ENCODE measurements around the gene LDLRAD3. TPM values are rescaled to one million over a fixed set of nuclear protein-coding genes. Genes with fewer than 3 reads are reported as not detected.

Gene LDLRAD3
- total and polyA plus RNA-seq, 4 experiments from 2014 or later, result not detected

DNA sequence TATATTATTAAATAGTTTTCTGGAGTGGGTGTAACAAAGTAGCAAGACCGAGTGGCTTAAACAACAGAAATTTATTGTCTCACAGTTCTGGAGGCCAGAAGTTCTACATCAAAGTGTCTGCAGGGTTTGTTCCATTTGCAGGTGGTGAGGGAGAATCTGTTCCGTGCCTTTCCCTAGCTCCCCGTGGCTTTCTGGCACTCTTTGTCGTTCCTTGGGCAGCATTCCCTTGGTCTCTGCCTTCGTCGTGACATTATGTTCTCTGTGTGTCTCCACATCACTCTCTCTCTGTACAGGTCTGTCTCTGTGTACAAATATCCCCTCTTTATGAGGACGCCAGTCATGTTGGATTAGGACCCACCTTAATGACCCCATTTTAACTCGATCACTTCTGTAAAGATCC lies 38.2 kb downstream of the LDLRAD3 start:
- H3K27me3 ChIP-seq (ENCODE audit: insufficient read depth, low read length), result no peaks in the 10 kb centered on the region
- ChIA-PET POLR2A (ENCODE audit: partially characterized antibody) (no interaction called here), CTCF (ENCODE audit: partially characterized antibody) (no interaction called here)
- DNase-seq, result no peak
- Mint-ChIP-seq H3K27ac (no peak overlapping the region), H3K27me3 (no peaks in the 10 kb centered on the region), H3K4me3 (no peak overlapping the region), H3K36me3 (no peaks in the 10 kb centered on the region), H3K9me3 (peaks cover 0 to 4% (median 0%) of the 10 kb centered on the region in 8 donors), H3K4me1 (no peaks in the 10 kb centered on the region)
- intact Hi-C loops (cut with micrococcal nuclease), result no loop called here
- no peak overlapping the region for H3K27ac ChIP-seq (ENCODE audit: low read depth, low read length)
- no peaks in the 10 kb centered on the region for H3K9me3 ChIP-seq (ENCODE audit: control insufficient read depth in 1 of 2, low read length in 2 of 2)
- H3K4me3 ChIP-seq (ENCODE audit: low read length in 2 of 2), result no peak overlapping the region
- H3K4me1 ChIP-seq (ENCODE audit: insufficient read depth, low read length), result no peaks in the 10 kb centered on the region
- H3K36me3 ChIP-seq (ENCODE audit: insufficient read depth, low read length), result no peaks in the 10 kb centered on the region

DNA sequence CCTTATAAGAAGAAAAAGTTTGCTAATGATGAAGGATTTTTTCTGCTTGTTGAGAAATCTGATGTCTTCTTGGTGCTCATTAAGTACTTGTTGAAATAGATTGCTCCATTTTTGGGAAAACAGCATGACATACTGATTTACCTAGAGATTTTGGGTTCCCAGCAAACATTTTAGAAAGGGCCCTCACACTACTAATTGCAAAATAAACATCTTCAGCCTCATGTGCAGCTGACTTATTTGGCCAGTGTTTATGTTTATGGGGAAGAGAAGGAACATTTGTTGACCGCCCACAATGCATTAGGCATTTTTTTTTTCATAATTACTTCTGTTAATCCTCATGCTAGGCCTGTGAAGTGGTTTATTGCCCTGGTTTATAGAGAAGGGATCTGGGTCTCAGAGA lies 40.1 kb downstream of the LDLRAD3 start:
- H3K36me3 Mint-ChIP-seq, result no peaks in the 10 kb centered on the region
- Histone ChIP-seq H3K27me3 (ENCODE audit: insufficient read depth, low read length) (no peaks in the 10 kb centered on the region), H3K36me3 (ENCODE audit: insufficient read depth, low read length) (no peaks in the 10 kb centered on the region), H3K27ac (ENCODE audit: low read depth, low read length) (no peak overlapping the region), H3K4me3 (ENCODE audit: low read length in 2 of 2) (no peak overlapping the region), H3K9me3 (ENCODE audit: control insufficient read depth in 1 of 2, low read length in 2 of 2) (no peaks in the 10 kb centered on the region), H3K4me1 (ENCODE audit: insufficient read depth, low read length) (no peaks in the 10 kb centered on the region)
- DNase-seq, result no peak
- ChIA-PET POLR2A (ENCODE audit: partially characterized antibody) (no interaction called here), CTCF (ENCODE audit: partially characterized antibody) (no interaction called here)
- no peak overlapping the region for H3K4me3 Mint-ChIP-seq
- intact Hi-C loops (cut with micrococcal nuclease), result no loop called here
- no peaks in the 10 kb centered on the region for H3K27me3 Mint-ChIP-seq
- H3K9me3 Mint-ChIP-seq, result peaks cover 0 to 4% (median 0%) of the 10 kb centered on the region in 8 donors
- H3K27ac Mint-ChIP-seq, result no peak overlapping the region
- no peaks in the 10 kb centered on the region for H3K4me1 Mint-ChIP-seq

DNA sequence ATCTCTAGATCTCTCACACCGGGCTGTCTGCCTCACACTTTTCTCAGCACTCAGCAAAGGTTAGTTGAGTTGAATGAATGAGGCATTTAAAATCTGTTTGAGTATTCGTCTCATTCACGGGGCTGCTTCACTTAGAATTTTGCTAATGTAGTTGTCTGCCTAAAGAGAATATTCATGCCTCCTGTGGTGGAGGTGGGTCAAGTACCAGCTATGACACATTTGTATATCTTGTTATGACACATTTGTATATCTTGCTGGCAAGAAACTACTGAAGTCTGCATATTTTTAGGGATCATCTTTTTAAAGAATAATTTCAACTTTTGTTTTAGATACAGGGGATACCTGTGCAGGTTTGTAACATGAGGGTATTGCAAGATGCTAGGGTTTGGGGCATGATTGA lies 43.1 kb downstream of the LDLRAD3 start:
- Mint-ChIP-seq H3K4me3 (no peak overlapping the region), H3K27me3 (peaks cover 2 to 3% of the 10 kb centered on the region in 2 donors), H3K4me1 (no peaks in the 10 kb centered on the region), H3K27ac (no peak overlapping the region), H3K9me3 (peaks cover 0 to 4% (median 0%) of the 10 kb centered on the region in 8 donors), H3K36me3 (no peaks in the 10 kb centered on the region)
- intact Hi-C loops (cut with micrococcal nuclease), result no loop called here
- no peak for DNase-seq
- Histone ChIP-seq H3K4me1 (ENCODE audit: insufficient read depth, low read length) (no peaks in the 10 kb centered on the region), H3K27me3 (ENCODE audit: insufficient read depth, low read length) (no peaks in the 10 kb centered on the region), H3K36me3 (ENCODE audit: insufficient read depth, low read length) (no peaks in the 10 kb centered on the region), H3K27ac (ENCODE audit: low read depth, low read length) (no peak overlapping the region), H3K9me3 (ENCODE audit: control insufficient read depth in 1 of 2, low read length in 2 of 2) (no peaks in the 10 kb centered on the region), H3K4me3 (ENCODE audit: low read length in 2 of 2) (no peak overlapping the region)
- POLR2A ChIA-PET (ENCODE audit: partially characterized antibody), result no interaction called here
- CTCF ChIA-PET (ENCODE audit: partially characterized antibody), result no interaction called here

DNA sequence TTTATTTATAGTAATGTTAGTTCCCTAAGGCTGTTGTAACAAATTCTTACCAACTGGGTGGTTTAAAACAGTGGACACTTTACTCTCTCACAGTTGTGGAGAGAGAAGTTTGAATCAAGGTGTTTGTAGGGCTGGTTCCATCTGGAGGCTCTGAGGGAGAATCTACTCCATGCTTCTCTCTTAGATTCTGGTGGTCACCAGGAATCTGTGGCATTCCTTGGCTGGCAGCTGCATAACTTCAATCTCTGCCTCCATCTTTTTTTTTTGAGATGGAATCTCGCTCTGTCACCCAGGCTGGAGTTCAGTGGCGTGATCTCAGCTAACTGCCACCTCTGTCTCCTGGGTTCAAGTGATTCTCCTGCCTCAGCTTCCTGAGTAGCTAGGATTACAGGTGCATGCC lies 46.3 kb downstream of the LDLRAD3 start:
- Mint-ChIP-seq H3K4me3 (no peak overlapping the region), H3K36me3 (no peaks in the 10 kb centered on the region), H3K27me3 (peaks cover 8 to 9% of the 10 kb centered on the region in 2 donors), H3K27ac (no peak overlapping the region), H3K4me1 (no peaks in the 10 kb centered on the region), H3K9me3 (peaks cover 0 to 2% (median 0%) of the 10 kb centered on the region in 8 donors)
- no peak overlapping the region for H3K27ac ChIP-seq (ENCODE audit: low read depth, low read length)
- no peak overlapping the region for H3K4me3 ChIP-seq (ENCODE audit: low read length in 2 of 2)
- intact Hi-C loops (cut with micrococcal nuclease), result no loop called here
- no peaks in the 10 kb centered on the region for H3K36me3 ChIP-seq (ENCODE audit: insufficient read depth, low read length)
- CTCF ChIA-PET (ENCODE audit: partially characterized antibody), result no interaction called here
- H3K9me3 ChIP-seq (ENCODE audit: control insufficient read depth in 1 of 2, low read length in 2 of 2), result no peaks in the 10 kb centered on the region
- no peaks in the 10 kb centered on the region for H3K4me1 ChIP-seq (ENCODE audit: insufficient read depth, low read length)
- POLR2A ChIA-PET (ENCODE audit: partially characterized antibody), result no interaction called here
- no peaks in the 10 kb centered on the region for H3K27me3 ChIP-seq (ENCODE audit: insufficient read depth, low read length)
- no peak for DNase-seq

DNA sequence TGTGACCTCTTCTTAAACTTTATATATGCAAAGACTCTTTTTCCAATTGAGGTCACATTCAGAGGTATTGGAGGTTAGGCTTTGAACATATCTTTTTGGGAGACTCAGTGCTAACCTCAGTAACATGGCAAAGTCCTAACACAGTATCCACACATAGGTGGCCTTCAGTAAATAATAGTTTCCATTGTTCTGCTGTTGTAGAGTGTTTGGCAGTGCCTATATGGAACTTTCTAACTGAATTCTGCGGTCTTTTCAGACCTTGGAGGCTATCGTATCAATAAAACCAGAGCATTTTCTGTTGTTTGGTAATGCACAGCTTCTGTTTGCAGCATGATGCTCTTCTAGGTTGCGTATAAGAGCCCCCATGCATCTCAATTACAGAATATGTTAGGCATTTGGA lies 47.0 kb downstream of the LDLRAD3 start:
- peaks cover 0 to 2% (median 0%) of the 10 kb centered on the region in 8 donors for H3K9me3 Mint-ChIP-seq
- no peak overlapping the region for H3K27ac Mint-ChIP-seq
- intact Hi-C loops (cut with micrococcal nuclease), result no loop called here
- H3K4me1 ChIP-seq (ENCODE audit: insufficient read depth, low read length), result no peaks in the 10 kb centered on the region
- H3K9me3 ChIP-seq (ENCODE audit: control insufficient read depth in 1 of 2, low read length in 2 of 2), result no peaks in the 10 kb centered on the region
- H3K27ac ChIP-seq (ENCODE audit: low read depth, low read length), result no peak overlapping the region
- POLR2A ChIA-PET (ENCODE audit: partially characterized antibody), result no interaction called here
- H3K4me1 Mint-ChIP-seq, result no peaks in the 10 kb centered on the region
- CTCF ChIA-PET (ENCODE audit: partially characterized antibody), result no interaction called here
- peaks cover 8 to 9% of the 10 kb centered on the region in 2 donors for H3K27me3 Mint-ChIP-seq
- no peaks in the 10 kb centered on the region for H3K36me3 Mint-ChIP-seq
- H3K4me3 Mint-ChIP-seq, result no peak overlapping the region
- H3K4me3 ChIP-seq (ENCODE audit: low read length in 2 of 2), result no peak overlapping the region
- no peak for DNase-seq
- no peaks in the 10 kb centered on the region for H3K36me3 ChIP-seq (ENCODE audit: insufficient read depth, low read length)
- no peaks in the 10 kb centered on the region for H3K27me3 ChIP-seq (ENCODE audit: insufficient read depth, low read length)

DNA sequence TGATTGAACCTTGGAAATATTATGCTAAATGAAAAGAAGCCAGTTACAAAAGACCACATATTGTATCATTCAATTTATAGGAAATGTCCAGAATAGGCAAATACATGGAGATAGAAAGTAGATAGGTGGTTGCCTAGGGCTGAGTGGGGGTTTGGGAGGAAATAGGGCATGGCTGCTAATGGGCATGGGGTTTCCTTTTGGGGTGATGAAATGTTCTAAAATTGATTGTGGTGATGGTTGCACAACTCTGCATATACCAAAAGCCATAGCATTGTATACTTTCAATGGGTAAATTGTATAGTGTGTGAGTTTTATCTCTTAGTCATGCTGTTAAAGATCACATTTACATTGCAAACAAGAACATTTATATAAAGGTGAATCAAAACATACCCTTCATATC lies 48.7 kb downstream of the LDLRAD3 start:
- Histone ChIP-seq H3K9me3 (ENCODE audit: control insufficient read depth in 1 of 2, low read length in 2 of 2) (no peaks in the 10 kb centered on the region), H3K36me3 (ENCODE audit: insufficient read depth, low read length) (no peaks in the 10 kb centered on the region), H3K27ac (ENCODE audit: low read depth, low read length) (no peak overlapping the region), H3K4me1 (ENCODE audit: insufficient read depth, low read length) (no peaks in the 10 kb centered on the region), H3K4me3 (ENCODE audit: low read length in 2 of 2) (no peak overlapping the region), H3K27me3 (ENCODE audit: insufficient read depth, low read length) (no peaks in the 10 kb centered on the region)
- Mint-ChIP-seq H3K9me3 (peaks cover 0 to 2% (median 0%) of the 10 kb centered on the region in 8 donors), H3K27ac (no peak overlapping the region), H3K4me3 (no peak overlapping the region), H3K27me3 (peaks cover 12 to 13% of the 10 kb centered on the region in 2 donors), H3K4me1 (no peaks in the 10 kb centered on the region), H3K36me3 (no peaks in the 10 kb centered on the region)
- intact Hi-C loops (cut with micrococcal nuclease), result no loop called here
- POLR2A ChIA-PET (ENCODE audit: partially characterized antibody), result no interaction called here
- CTCF ChIA-PET (ENCODE audit: partially characterized antibody), result no interaction called here
- DNase-seq, result no peak

DNA sequence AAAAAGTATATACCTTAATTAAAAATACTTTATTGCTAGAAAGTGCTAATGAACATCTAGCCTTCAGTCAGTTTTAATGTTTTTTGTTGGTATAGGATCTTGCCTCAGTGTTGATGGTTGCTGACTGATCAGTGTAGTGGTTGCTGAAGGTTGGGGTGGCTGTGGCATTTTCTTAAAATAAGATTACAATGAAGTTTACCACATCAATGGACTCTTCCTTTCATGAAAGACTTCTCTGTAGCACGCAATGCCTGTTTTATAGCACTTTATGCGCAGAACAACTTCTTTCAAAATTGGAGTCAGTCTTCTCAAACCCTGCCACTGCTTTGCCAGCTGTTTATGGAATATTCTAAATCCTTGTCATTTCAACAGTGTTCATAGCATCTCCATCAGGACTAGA lies 50.6 kb downstream of the LDLRAD3 start:
- intact Hi-C loops (cut with micrococcal nuclease), result no loop called here
- no peaks in the 10 kb centered on the region for H3K27me3 ChIP-seq (ENCODE audit: insufficient read depth, low read length)
- no peak overlapping the region for H3K4me3 ChIP-seq (ENCODE audit: low read length in 2 of 2)
- H3K27ac ChIP-seq (ENCODE audit: low read depth, low read length), result no peak overlapping the region
- H3K9me3 ChIP-seq (ENCODE audit: control insufficient read depth in 1 of 2, low read length in 2 of 2), result no peaks in the 10 kb centered on the region
- H3K36me3 ChIP-seq (ENCODE audit: insufficient read depth, low read length), result no peaks in the 10 kb centered on the region
- DNase-seq, result no peak
- peaks cover 12 to 13% of the 10 kb centered on the region in 2 donors for H3K27me3 Mint-ChIP-seq
- no peaks in the 10 kb centered on the region for H3K4me1 ChIP-seq (ENCODE audit: insufficient read depth, low read length)
- H3K36me3 Mint-ChIP-seq, result no peaks in the 10 kb centered on the region
- ChIA-PET POLR2A (ENCODE audit: partially characterized antibody) (no interaction called here), CTCF (ENCODE audit: partially characterized antibody) (no interaction called here)
- no peak overlapping the region for H3K4me3 Mint-ChIP-seq
- H3K4me1 Mint-ChIP-seq, result no peaks in the 10 kb centered on the region
- H3K9me3 Mint-ChIP-seq, result peaks cover 0 to 2% (median 0%) of the 10 kb centered on the region in 8 donors
- H3K27ac Mint-ChIP-seq, result no peak overlapping the region

DNA sequence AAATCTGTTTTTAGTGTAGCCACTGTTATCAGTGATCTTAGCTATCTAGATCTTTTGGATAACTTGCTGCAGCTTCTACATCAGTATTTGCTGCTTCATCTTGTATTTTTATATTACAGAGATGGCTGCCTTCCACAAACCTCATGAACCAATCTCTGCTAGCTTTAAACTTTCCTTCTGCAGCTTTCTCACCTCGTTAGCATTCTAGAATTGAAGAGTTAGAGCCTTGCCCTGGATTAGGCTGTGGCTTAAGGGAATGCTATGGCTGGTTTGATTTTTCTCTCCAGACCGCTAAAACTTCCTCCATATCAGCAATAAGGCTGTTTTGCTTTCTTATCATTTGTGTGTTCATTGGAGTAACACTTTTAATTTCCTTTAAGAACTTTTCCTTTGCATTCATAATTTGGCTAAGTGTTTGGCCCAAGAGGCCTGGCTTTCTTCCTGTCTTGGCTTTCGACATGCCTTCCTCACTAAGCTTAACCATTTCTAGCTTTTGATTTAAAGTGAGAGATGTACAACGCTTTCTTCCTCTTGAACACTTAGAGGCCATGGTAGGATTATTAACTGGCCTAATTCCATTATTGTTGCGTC lies 51.9 kb downstream of the LDLRAD3 start:
- Histone ChIP-seq H3K27me3 (ENCODE audit: insufficient read depth, low read length) (no peaks in the 10 kb centered on the region), H3K4me1 (ENCODE audit: insufficient read depth, low read length) (no peaks in the 10 kb centered on the region), H3K4me3 (ENCODE audit: low read length in 2 of 2) (no peak overlapping the region), H3K27ac (ENCODE audit: low read depth, low read length) (no peak overlapping the region), H3K36me3 (ENCODE audit: insufficient read depth, low read length) (no peaks in the 10 kb centered on the region), H3K9me3 (ENCODE audit: control insufficient read depth in 1 of 2, low read length in 2 of 2) (no peaks in the 10 kb centered on the region)
- H3K36me3 Mint-ChIP-seq, result no peaks in the 10 kb centered on the region
- intact Hi-C loops (cut with micrococcal nuclease), result no loop called here
- H3K9me3 Mint-ChIP-seq, result peaks cover 0 to 2% (median 0%) of the 10 kb centered on the region in 8 donors
- POLR2A ChIA-PET (ENCODE audit: partially characterized antibody), result no interaction called here
- H3K4me1 Mint-ChIP-seq, result no peaks in the 10 kb centered on the region
- DNase-seq, result no peak
- peaks cover 12 to 14% of the 10 kb centered on the region in 2 donors for H3K27me3 Mint-ChIP-seq
- no peak overlapping the region for H3K4me3 Mint-ChIP-seq
- H3K27ac Mint-ChIP-seq, result no peak overlapping the region
- CTCF ChIA-PET (ENCODE audit: partially characterized antibody), result no interaction called here

Measured in CD4-positive, alpha-beta memory T cell (primary cell).